ENCODE measurements around the gene ATN1. TPM values are rescaled to one million over a fixed set of nuclear protein-coding genes. Genes with fewer than 3 reads are reported as not detected.

The ATN1 gene
- total RNA-seq, result 22.5 TPM

GRCh38 chr12:6927379-6928021 is at the start of gene ATN1:
TSS of gene ATN1 (plus strand) at chr12:6927959. CDS start at chr12:6934002, 6,043 bp downstream.

GRCh38 chr12:6904280-6905276 is 23.2 kb upstream of the ATN1 start, which contains the start of gene LRRC23:
TSS of gene LRRC23 (plus strand) at chr12:6904822. CDS start at chr12:6905634, 812 bp downstream.

GRCh38 chr12:6914246-6914946 is 13.4 kb upstream of the ATN1 start, which contains the start of gene ENO2:
TSS of gene ENO2 (plus strand) at chr12:6914580. CDS start at chr12:6915833, 1,253 bp downstream.

GRCh38 chr12:6943722-6944380 is 16.1 kb downstream of the ATN1 start, which contains the start of the genes C12orf57 and RNU7-1:
TSS of gene C12orf57 (plus strand) at chr12:6944022. CDS start at chr12:6944122, 100 bp downstream.
TSS of gene RNU7-1 (plus strand) at chr12:6943816.

GRCh38 chr12:6950811-6951540 is 23.2 kb downstream of the ATN1 start, which contains the start of gene PTPN6:
TSS of gene PTPN6 (plus strand) at chr12:6951356. CDS start at chr12:6951513, 157 bp downstream.

Small RNA genes lying within 50 kb of the gene (small RNA-seq; reads per million reads assigned to genes)
- gene MIR141 (ENCODE audit: low replicate concordance) (0.09 reads per million), gene MIR200C (ENCODE audit: low replicate concordance) (not detected), gene RNU7-1 (ENCODE audit: low replicate concordance) (not detected), gene SCARNA12 (ENCODE audit: low replicate concordance) (0.37 reads per million, percentile 24 among the genes with 10 or more reads in this experiment)

Other genes with a start within 250 kb of the ATN1 start
- gene ZNF384, start 238.6 kb upstream of the ATN1 start, total RNA-seq, result 32.2 TPM
- gene PIANP, start 227.1 kb upstream of the ATN1 start, total RNA-seq, result 4.1 TPM
- 39.4 TPM for gene COPS7A, start 203.9 kb upstream of the ATN1 start, total RNA-seq
- 110 TPM for gene MLF2, start 174.8 kb upstream of the ATN1 start, total RNA-seq
- gene PTMS, start 161.6 kb upstream of the ATN1 start, total RNA-seq, result 64.5 TPM
- gene LAG3, start 155.4 kb upstream of the ATN1 start, total RNA-seq, result not detected
- 1.9 TPM for gene CD4, start 138.4 kb upstream of the ATN1 start, total RNA-seq
- gene GPR162, start 106.1 kb upstream of the ATN1 start, total RNA-seq, result 57.0 TPM
- 25.7 TPM for gene P3H3, start 99.6 kb upstream of the ATN1 start, total RNA-seq
- 5.9 TPM for gene GNB3, start 87.0 kb upstream of the ATN1 start, total RNA-seq
- 4.1 TPM for gene CDCA3, start 76.7 kb upstream of the ATN1 start, total RNA-seq
- gene USP5, start 75.8 kb upstream of the ATN1 start, total RNA-seq, result 64.8 TPM
- gene TPI1, start 60.4 kb upstream of the ATN1 start, total RNA-seq, result 181 TPM
- gene SPSB2, start 54.7 kb upstream of the ATN1 start, total RNA-seq, result 2.8 TPM
- 8.5 TPM for gene LRRC23, start 23.1 kb upstream of the ATN1 start, total RNA-seq
- 146 TPM for gene ENO2, start 13.4 kb upstream of the ATN1 start, total RNA-seq
- not detected for gene RNU7-1, start 15.9 kb downstream of the ATN1 start, total RNA-seq
- 295 TPM for gene C12orf57, start 16.1 kb downstream of the ATN1 start, total RNA-seq
- gene PTPN6, start 23.4 kb downstream of the ATN1 start, total RNA-seq, result 3.4 TPM
- 104 TPM for gene PHB2, start 42.7 kb downstream of the ATN1 start, total RNA-seq
- 39.4 TPM for gene EMG1, start 43.0 kb downstream of the ATN1 start, total RNA-seq
- 15.0 TPM for gene LPCAT3, start 90.5 kb downstream of the ATN1 start, total RNA-seq
- 8.1 TPM for gene C1S, start 132.8 kb downstream of the ATN1 start, total RNA-seq
- 1.6 TPM for gene C1R, start 164.5 kb downstream of the ATN1 start, total RNA-seq
- 5.9 TPM for gene C1RL, start 181.3 kb downstream of the ATN1 start, total RNA-seq
- not detected for gene RBP5, start 200.9 kb downstream of the ATN1 start, total RNA-seq
- gene CLSTN3, start 202.4 kb downstream of the ATN1 start, total RNA-seq, result 79.2 TPM